SK-N-MC (cell line): ENCODE data around the gene STK16.

Experiments used
- EZH2 ChIP-seq: fragments of 200-600 bp; sonication (generic); IDR thresholded peaks from one replicate; pipeline ENCODE4 v1.6.1; 2017; ENCODE audit warnings: antibody characterized with exemption
- FOXP2 ChIP-seq: optimal IDR thresholded peaks from 2 replicates; pipeline ENCODE3; 2011; ENCODE audit warnings: mild to moderate bottlenecking, moderate library complexity; ENCODE audit not compliant: insufficient read depth; ENCODE audit errors: extremely low read length, control extremely low read depth
- POLR2AphosphoS5 ChIP-seq: IDR thresholded peaks from 2 replicates; pipeline ENCODE4 v1.6.1; 2012; ENCODE audit warnings: mild to moderate bottlenecking, low read depth, low read length, borderline replicate concordance

DNA sequence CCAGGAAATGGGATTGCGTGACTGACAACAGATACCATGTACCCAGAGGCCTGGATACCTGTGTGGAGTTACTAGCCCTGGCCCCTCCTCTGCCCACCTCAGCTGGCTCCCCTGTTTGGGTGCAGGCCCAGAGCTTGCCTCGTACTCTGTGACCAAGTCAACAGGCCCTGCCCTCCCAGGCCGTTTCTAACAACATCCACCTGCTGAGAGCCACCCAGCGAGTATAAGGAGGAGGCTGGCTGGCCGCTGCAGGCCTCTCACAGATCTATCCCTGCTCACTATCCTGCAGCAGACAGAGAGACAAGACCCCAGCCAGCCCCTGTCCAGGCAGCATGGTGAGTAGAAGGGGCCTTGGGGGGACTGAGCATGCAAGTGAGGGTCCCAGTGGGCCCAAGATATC lies 21.0 kb downstream of the STK16 start:
- TF ChIP-seq POLR2AphosphoS5 (no peak), EZH2 (no peak), FOXP2 (no peak)
